Trophoblast cell (in vitro differentiated cells and primary cell): ENCODE results near the gene SMG5.

ENCODE experiments used
- DNase-seq, 2 donors: peaks; one replicate each; pipeline ENCODE4 v3.0.0-alpha.2; 2016
- H2AFZ ChIP-seq: 2 replicates; pipeline ENCODE4 v1.6.1; 2013; ENCODE audit warnings: low read length, moderate library complexity, mild to moderate bottlenecking; ENCODE audit not compliant: insufficient read depth, poor library complexity
- H2AK5ac ChIP-seq: 2 replicates; pipeline ENCODE4 v1.6.1; 2013; ENCODE audit warnings: mild to moderate bottlenecking, low read length
- H2BK120ac ChIP-seq: 2 replicates; pipeline ENCODE4 v1.6.1; 2013; ENCODE audit warnings: low read length, mild to moderate bottlenecking, moderate library complexity; ENCODE audit not compliant: insufficient read depth, poor library complexity
- H2BK12ac ChIP-seq: 2 replicates; pipeline ENCODE4 v1.6.1; 2013; ENCODE audit warnings: mild to moderate bottlenecking, low read length, moderate library complexity
- H2BK5ac ChIP-seq: 2 replicates; pipeline ENCODE4 v1.6.1; 2013; ENCODE audit warnings: low read length, low read depth, moderate library complexity, mild to moderate bottlenecking; ENCODE audit not compliant: poor library complexity
- H3K14ac ChIP-seq: 2 replicates; pipeline ENCODE4 v1.6.1; 2013; ENCODE audit warnings: mild to moderate bottlenecking, low read length
- H3K18ac ChIP-seq: 2 replicates; pipeline ENCODE4 v1.6.1; 2013; ENCODE audit warnings: mild to moderate bottlenecking, low read length
- H3K23ac ChIP-seq: 2 replicates; pipeline ENCODE4 v1.6.1; 2013; ENCODE audit warnings: low read length
- H3K27ac ChIP-seq: 2 replicates; pipeline ENCODE4 v1.5.1; 2013; ENCODE audit warnings: low read depth, mild to moderate bottlenecking, inconsistent platforms, low read length, moderate library complexity
- H3K27me3 ChIP-seq: 2 replicates; pipeline ENCODE4 v1.6.1; 2013; ENCODE audit warnings: inconsistent platforms, mild to moderate bottlenecking, low read length, moderate library complexity; ENCODE audit not compliant: insufficient read depth
- H3K36me3 ChIP-seq, 2 experiments: 1 replicate in 1 of 2; 2 replicates in 1 of 2; pipeline ENCODE4 v1.6.1; 2013; ENCODE audit warnings: low read length in 2 of 2, mild to moderate bottlenecking in 2 of 2, moderate library complexity in 1 of 2; ENCODE audit not compliant: insufficient read depth in 2 of 2, control insufficient read depth in 1 of 2
- H3K4ac ChIP-seq: 2 replicates; pipeline ENCODE4 v1.6.1; 2013; ENCODE audit warnings: low read depth, mild to moderate bottlenecking, low read length, moderate library complexity
- H3K4me1 ChIP-seq, 2 experiments: 1 replicate in 1 of 2; 2 replicates in 1 of 2; pipeline ENCODE4 v1.6.1; 2013; ENCODE audit warnings: low read length in 2 of 2, mild to moderate bottlenecking in 2 of 2, moderate library complexity in 1 of 2; ENCODE audit not compliant: insufficient read depth in 2 of 2, control insufficient read depth in 1 of 2
- H3K4me2 ChIP-seq: 2 replicates; pipeline ENCODE4 v1.6.1; 2013; ENCODE audit warnings: inconsistent platforms, mild to moderate bottlenecking, low read length, moderate library complexity
- H3K4me3 ChIP-seq: 2 replicates; pipeline ENCODE4 v1.5.1; 2013; ENCODE audit warnings: mild to moderate bottlenecking, low read depth, low read length, inconsistent platforms
- H3K79me1 ChIP-seq: one replicate; pipeline ENCODE4 v1.6.1; 2013; ENCODE audit warnings: low read length
- H3K79me2 ChIP-seq: 2 replicates; pipeline ENCODE4 v1.6.1; 2013; ENCODE audit warnings: low read length, mild to moderate bottlenecking; ENCODE audit not compliant: control insufficient read depth, insufficient read depth, poor library complexity
- H3K9ac ChIP-seq: 2 replicates; pipeline ENCODE4 v1.6.1; 2013; ENCODE audit warnings: mild to moderate bottlenecking, low read length
- H3K9me3 ChIP-seq: 2 replicates; pipeline ENCODE4 v1.6.1; 2013; ENCODE audit warnings: low read depth, mild to moderate bottlenecking, control low read depth, inconsistent platforms, low read length; ENCODE audit not compliant: insufficient read depth
- H4K12ac ChIP-seq: 2 replicates; pipeline ENCODE4 v1.6.1; 2013; ENCODE audit warnings: low read depth, mild to moderate bottlenecking, low read length, moderate library complexity
- H4K8ac ChIP-seq: 2 replicates; pipeline ENCODE4 v1.6.1; 2013; ENCODE audit warnings: low read depth, mild to moderate bottlenecking, low read length, moderate library complexity
- H4K91ac ChIP-seq: one replicate; pipeline ENCODE4 v1.6.1; 2013; ENCODE audit warnings: low read depth, mild to moderate bottlenecking, low read length, moderate library complexity
- WGBS: extraction: QIAGEN DNeasy Blood & Tissue Kit; methylation state at CpG from one replicate; pipeline ENCODE4 v1.1.7; 2013; ENCODE audit warnings: missing lambda C conversion rate; ENCODE audit not compliant: insufficient read length, insufficient coverage; ENCODE audit errors: extremely low coverage; 5-methylcytosine and 5-hydroxymethylcytosine counted together

SMG5 gene

DNA sequence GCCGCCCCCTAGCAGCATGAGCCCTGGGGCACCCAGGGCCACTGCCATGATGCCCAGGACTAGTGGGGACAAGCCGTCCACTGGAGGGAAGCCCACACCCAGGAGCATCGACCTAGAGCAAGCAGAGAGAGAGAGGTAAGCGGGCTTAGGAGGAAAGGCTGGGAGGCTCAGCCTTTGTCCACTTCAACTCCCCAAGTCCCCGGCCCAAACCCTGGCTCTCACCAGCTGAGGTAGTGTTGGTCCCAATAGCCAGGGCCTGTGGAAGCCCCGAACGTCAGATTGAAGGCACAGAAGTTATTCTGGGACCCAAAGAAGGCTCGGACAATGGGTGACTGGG is 10.4 kb upstream of the SMG5 start:
- Histone ChIP-seq H3K4me3 (no peak overlapping the region), H3K4me1 (peaks cover 7 to 9% of the 10 kb centered on the region in 2 experiments), H2AK5ac (no peak overlapping the region), H4K12ac (no peak overlapping the region), H3K27me3 (no peaks in the 10 kb centered on the region), H4K8ac (no peak overlapping the region), H2AFZ (no peak overlapping the region), H2BK12ac (no peak overlapping the region), H2BK120ac (no peak overlapping the region), H4K91ac (no peak overlapping the region), H3K14ac (no peak overlapping the region), H3K27ac (no peak overlapping the region), H3K36me3 (peaks cover 12 to 13% of the 10 kb centered on the region in 2 experiments), H3K79me1 (peaks cover 7% of the 10 kb centered on the region), H3K79me2 (peaks cover 7% of the 10 kb centered on the region), H2BK5ac (no peak overlapping the region), H3K4ac (no peak overlapping the region), H3K9ac (no peak overlapping the region), H3K18ac (no peak overlapping the region), H3K23ac (no peak overlapping the region), H3K4me2 (no peak overlapping the region), H3K9me3 (no peaks in the 10 kb centered on the region)
- no CpG with 5 or more reads among the region's 8 CpGs for WGBS
- no peak for DNase-seq

DNA sequence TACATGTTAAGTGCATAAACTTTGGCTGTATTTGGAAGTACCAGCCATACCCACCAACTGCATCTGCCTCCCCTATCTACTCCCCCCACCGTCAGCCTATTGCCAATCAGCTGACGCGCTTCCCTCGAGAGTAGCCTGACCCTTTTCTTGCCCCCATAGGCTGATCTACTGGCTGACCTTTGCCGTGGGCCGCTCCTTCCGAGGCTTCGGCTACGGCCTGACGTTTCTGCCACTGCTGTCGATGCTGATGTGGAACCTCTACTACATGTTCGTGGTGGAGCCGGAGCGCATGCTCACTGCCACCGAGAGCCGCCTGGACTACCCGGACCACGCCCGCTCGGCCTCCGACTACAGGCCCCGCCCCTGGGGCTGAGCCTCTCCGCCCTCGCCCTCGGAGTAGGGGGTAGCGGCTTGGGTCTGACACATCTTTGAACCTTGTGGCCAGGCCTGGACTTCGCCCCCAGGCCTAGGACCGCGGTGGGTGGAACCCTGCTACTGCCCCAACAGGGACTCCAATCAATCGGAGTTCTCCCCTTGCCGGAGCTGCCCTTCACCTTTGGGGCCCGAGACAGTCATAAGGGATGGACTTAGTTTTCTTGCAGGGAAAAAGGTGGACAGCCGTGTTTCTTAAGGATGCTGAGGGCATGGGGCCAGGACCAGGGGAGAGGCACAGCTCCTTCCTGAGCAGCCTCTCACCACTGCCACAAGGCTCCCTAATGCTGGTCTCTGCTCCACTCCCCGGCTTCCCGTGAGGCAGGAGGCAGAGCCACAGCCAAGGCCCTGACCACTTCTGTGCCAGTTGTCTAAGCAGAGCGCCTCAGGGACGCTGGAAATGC is 8.8 kb upstream of the SMG5 start:
- Histone ChIP-seq H3K4ac (no peak overlapping the region), H3K23ac (no peak overlapping the region), H2AFZ (peak overlapping the region; percentile 32), H4K12ac (peak overlapping the region; percentile 4), H3K27ac (no peak overlapping the region), H3K14ac (peak overlapping the region; percentile 58), H3K4me1 (peaks cover 7 to 9% of the 10 kb centered on the region in 2 experiments), H3K79me1 (peaks cover 7% of the 10 kb centered on the region), H2BK5ac (no peak overlapping the region), H3K9me3 (no peaks in the 10 kb centered on the region), H3K79me2 (peaks cover 7% of the 10 kb centered on the region), H3K9ac (peak overlapping the region; percentile 17), H4K91ac (peak overlapping the region; percentile 3), H3K36me3 (peaks cover 12 to 13% of the 10 kb centered on the region in 2 experiments), H2BK120ac (no peak overlapping the region), H3K27me3 (no peaks in the 10 kb centered on the region), H2AK5ac (peak overlapping the region; percentile 21), H3K18ac (no peak overlapping the region), H3K4me2 (peak overlapping the region; percentile 65), H3K4me3 (peak overlapping the region; percentile 69), H2BK12ac (no peak overlapping the region), H4K8ac (peak overlapping the region; percentile 16)
- no CpG with 5 or more reads among the region's 37 CpGs for WGBS
- DNase-seq = peak; percentile 85 to 87

DNA sequence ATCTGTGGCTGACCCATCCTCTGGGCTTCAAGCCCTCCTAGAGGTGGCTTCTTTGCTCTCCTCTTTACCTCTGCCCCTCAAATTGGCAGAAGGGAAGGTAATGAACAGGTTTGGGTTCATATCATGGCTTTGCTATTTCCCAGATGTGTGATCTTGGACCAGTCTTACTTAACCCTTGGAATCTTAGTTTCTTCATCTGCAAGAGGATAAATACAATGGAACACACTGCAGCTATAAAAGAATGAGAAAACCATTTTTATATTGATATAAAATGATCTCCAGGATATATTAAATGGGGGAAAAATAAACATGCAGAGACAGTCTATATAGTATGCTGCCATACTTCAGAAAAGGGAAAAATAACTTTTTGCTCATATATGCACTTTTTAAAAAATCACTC is 7.2 kb upstream of the SMG5 start:
- Histone ChIP-seq H3K36me3 (peaks cover 13 to 18% of the 10 kb centered on the region in 2 experiments), H4K12ac (no peak overlapping the region), H3K14ac (no peak overlapping the region)

DNA sequence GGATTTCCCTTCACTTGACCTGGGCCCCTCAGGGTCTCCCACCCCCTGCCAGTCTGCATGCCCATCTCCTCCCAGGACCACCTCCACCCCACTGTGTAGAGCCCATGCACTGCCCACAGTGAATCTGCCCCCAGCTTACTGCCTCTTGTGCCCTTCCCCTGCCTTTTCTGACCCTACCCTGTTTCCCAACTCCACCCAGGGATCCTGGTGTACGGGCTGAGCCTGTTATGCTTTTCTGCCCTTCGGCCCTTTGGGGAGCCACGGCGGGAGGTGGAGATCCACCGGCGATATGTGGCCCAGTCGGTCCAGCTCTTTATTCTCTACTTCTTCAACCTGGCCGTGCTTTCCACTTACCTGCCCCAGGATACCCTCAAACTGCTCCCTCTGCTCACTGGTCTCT is 3.4 kb upstream of the SMG5 start:
- H4K8ac ChIP-seq = no peak overlapping the region
- H4K91ac ChIP-seq = no peak overlapping the region
- H2BK5ac ChIP-seq = no peak overlapping the region
- H4K12ac ChIP-seq = no peak overlapping the region
- no peak overlapping the region for H3K14ac ChIP-seq
- H2BK120ac ChIP-seq = no peak overlapping the region
- H3K9me3 ChIP-seq = no peaks in the 10 kb centered on the region
- no peaks in the 10 kb centered on the region for H3K27me3 ChIP-seq
- no peak overlapping the region for H3K4me3 ChIP-seq
- no CpG with 5 or more reads among the region's 8 CpGs for WGBS
- H2BK12ac ChIP-seq = no peak overlapping the region
- no peak overlapping the region for H3K4ac ChIP-seq
- no peak overlapping the region for H3K4me2 ChIP-seq
- H3K18ac ChIP-seq = no peak overlapping the region
- H3K4me1 ChIP-seq = peaks cover 20 to 21% of the 10 kb centered on the region in 2 experiments
- H2AFZ ChIP-seq = no peak overlapping the region
- no peak overlapping the region for H3K23ac ChIP-seq
- no peak overlapping the region for H3K9ac ChIP-seq
- no peak overlapping the region for H2AK5ac ChIP-seq
- no peak overlapping the region for H3K27ac ChIP-seq
- H3K79me2 ChIP-seq = peaks cover 15% of the 10 kb centered on the region
- no peak for DNase-seq
- peaks cover 2 to 7% of the 10 kb centered on the region in 2 experiments for H3K36me3 ChIP-seq
- peaks cover 5% of the 10 kb centered on the region for H3K79me1 ChIP-seq

More for the DNA sequence above, 7.2 kb upstream of the SMG5 start:
- H4K91ac ChIP-seq = no peak overlapping the region
- H3K18ac ChIP-seq = no peak overlapping the region
- H3K23ac ChIP-seq = no peak overlapping the region
- H3K9me3 ChIP-seq = no peaks in the 10 kb centered on the region
- H3K4me3 ChIP-seq = no peak overlapping the region
- peaks cover 2% of the 10 kb centered on the region for H3K79me2 ChIP-seq
- H3K27ac ChIP-seq = no peak overlapping the region
- H2AFZ ChIP-seq = no peak overlapping the region
- no peak overlapping the region for H3K9ac ChIP-seq
- H2BK5ac ChIP-seq = no peak overlapping the region
- no peak for DNase-seq
- no peak overlapping the region for H4K8ac ChIP-seq
- peaks cover 4% of the 10 kb centered on the region for H3K79me1 ChIP-seq
- no peak overlapping the region for H2AK5ac ChIP-seq
- H3K4me2 ChIP-seq = no peak overlapping the region
- no peaks in the 10 kb centered on the region for H3K27me3 ChIP-seq
- peaks cover 3 to 5% of the 10 kb centered on the region in 2 experiments for H3K4me1 ChIP-seq
- H2BK12ac ChIP-seq = no peak overlapping the region
- H3K4ac ChIP-seq = no peak overlapping the region
- no peak overlapping the region for H2BK120ac ChIP-seq
